PC-3 (cell line): ENCODE measurements around the gene FAM163B. TPM values are rescaled to one million over a fixed set of nuclear protein-coding genes. Genes with fewer than 3 reads are reported as not detected.

Experiments used
- ATAC-seq: fragments of 200-7000 bp; cut with Tn5 transposase; 2 replicates; pipeline ENCODE4 v1.9.1; 2020; ENCODE audit warnings: mild to moderate bottlenecking, moderate library complexity
- BruUV-seq: library from RNA; stranded (reverse); fragments of 400-500 nt; replicated peaks from 2 replicates; lab custom pipeline; 2021; lab: Mats Ljungman, UMichigan
- CTCF ChIA-PET: fragments of 300-600 bp; sonication (Branson Sonifier 250); formaldehyde crosslinking; loops from one replicate; lab custom pipeline; 2022; ENCODE audit warnings: antibody characterized with exemption; lab: Charles Lee
- POLR2A ChIA-PET: fragments of 300-600 bp; sonication (Branson Sonifier 250); formaldehyde crosslinking; loops from one replicate; lab custom pipeline; 2022; ENCODE audit warnings: antibody characterized with exemption; ENCODE audit not compliant: unreplicated experiment; lab: Charles Lee
- DNase-seq: peaks from one replicate; pipeline ENCODE4 v3.0.0-alpha.2; 2015
- H2AFZ ChIP-seq: fragments of 300-600 bp; sonication (generic); 2 replicates; pipeline ENCODE4 v1.6.0; 2016; ENCODE audit warnings: antibody characterized with exemption, low read length
- H3F3A ChIP-seq: fragments of 300-600 bp; sonication (generic); one replicate; pipeline ENCODE4 v1.6.0; 2017; ENCODE audit warnings: antibody characterized with exemption, low read length, control low read depth, mild to moderate bottlenecking; ENCODE audit not compliant: unreplicated experiment
- H3K27ac ChIP-seq: fragments of 300-600 bp; sonication (generic); 2 replicates; pipeline ENCODE4 v1.5.1; 2016; ENCODE audit warnings: mild to moderate bottlenecking, low read length
- H3K27me3 ChIP-seq: fragments of 300-600 bp; sonication (generic); 2 replicates; pipeline ENCODE4 v1.6.1; 2016; ENCODE audit warnings: low read length, mixed read lengths
- H3K36me3 ChIP-seq: fragments of 300-600 bp; sonication (generic); 2 replicates; pipeline ENCODE4 v1.6.1; 2016; ENCODE audit warnings: low read depth, mixed run types, low read length, mixed read lengths
- H3K4me1 ChIP-seq: fragments of 300-600 bp; sonication (generic); 2 replicates; pipeline ENCODE4 v1.5.1; 2016; ENCODE audit warnings: low read length; ENCODE audit not compliant: insufficient read depth
- H3K4me2 ChIP-seq: fragments of 300-600 bp; sonication (generic); 2 replicates; pipeline ENCODE4 v1.6.0; 2016; ENCODE audit warnings: low read length
- H3K4me3 ChIP-seq: fragments of 300-600 bp; sonication (generic); 2 replicates; pipeline ENCODE4 v1.5.1; 2016; ENCODE audit warnings: mild to moderate bottlenecking, low read length, mixed read lengths
- H3K79me2 ChIP-seq: fragments of 300-600 bp; sonication (generic); 2 replicates; pipeline ENCODE4 v1.6.1; 2017; ENCODE audit warnings: low read length, mixed read lengths
- H3K9ac ChIP-seq: fragments of 300-600 bp; sonication (generic); 2 replicates; pipeline ENCODE4 v1.6.0; 2016; ENCODE audit warnings: mild to moderate bottlenecking, low read length
- H3K9me2 ChIP-seq: fragments of 300-600 bp; sonication (generic); replicated peaks from 2 replicates; pipeline ENCODE4 v1.6.1; 2016; ENCODE audit warnings: mixed run types, low read length, mixed read lengths
- H3K9me3 ChIP-seq: fragments of 300-600 bp; sonication (generic); 2 replicates; pipeline ENCODE4 v1.6.1; 2016; ENCODE audit warnings: low read length, mixed read lengths
- H4K20me1 ChIP-seq: fragments of 300-600 bp; sonication (generic); 2 replicates; pipeline ENCODE4 v1.6.1; 2016; ENCODE audit warnings: low read length, mixed read lengths
- CTCF ChIP-seq: fragments of 300-600 bp; sonication (generic); conservative IDR thresholded peaks from 2 replicates; pipeline ENCODE4 v1.5.1; 2017; ENCODE audit warnings: antibody characterized with exemption, low read depth, mild to moderate bottlenecking, low read length
- EZH2 ChIP-seq: fragments of 300-600 bp; sonication (generic); IDR thresholded peaks from one replicate; pipeline ENCODE4 v1.6.1; 2017; ENCODE audit warnings: antibody characterized with exemption, mild to moderate bottlenecking, low read length; ENCODE audit not compliant: unreplicated experiment
- EZH2phosphoT487 ChIP-seq: fragments of 300-600 bp; sonication (generic); IDR thresholded peaks from 2 replicates; pipeline ENCODE4 v1.6.1; 2018; ENCODE audit warnings: mild to moderate bottlenecking, antibody characterized with exemption, low read length, borderline replicate concordance
- intact Hi-C: fragments of 100-400 bp; cut with micrococcal nuclease; formaldehyde crosslinking; loops from 2 replicates; pipeline ENCODE4 v1.9.0; 2023
- total RNA-seq: library from RNA; depleted of rRNA; stranded (reverse); fragments of >200 nt; gene quantifications from 2 replicates; pipeline ENCODE4 v1.2.3, GENCODE V29; 2014

FAM163B gene
- total RNA-seq, 1 experiment from 2014 or later = not detected

- H3K27me3 ChIP-seq = peaks cover 87% of the 10 kb centered on the region
- no peaks in the 10 kb centered on the region for H3K36me3 ChIP-seq
- no peaks in the 10 kb centered on the region for H3K9me2 ChIP-seq
- H3K27ac ChIP-seq = no peak overlapping the region
- no peaks in the 10 kb centered on the region for H3F3A ChIP-seq
- TF ChIP-seq CTCF (no peak), EZH2phosphoT487 (no peak), EZH2 (no peak)
- no peak overlapping the region for H3K4me3 ChIP-seq
- ATAC-seq (no peak), DNase-seq (no peak)
- no peaks in the 10 kb centered on the region for H3K9me3 ChIP-seq
- intact Hi-C loops = no loop called here
- no peaks in the 10 kb centered on the region for H3K79me2 ChIP-seq
- no peaks in the 10 kb centered on the region for H3K4me1 ChIP-seq
- no peaks in the 10 kb centered on the region for H4K20me1 ChIP-seq
- no peak overlapping the region for H2AFZ ChIP-seq
- H3K4me2 ChIP-seq = no peak overlapping the region
- POLR2A ChIA-PET = no interaction called here
- CTCF ChIA-PET = no interaction called here
- H3K9ac ChIP-seq = no peak overlapping the region
- no TSS peak for BruUV-seq
Measured at GRCh38 chr9:133615186-133615585, 6.0 kb upstream of the FAM163B start.

GRCh38 chr9:133614678-133615077 is 5.5 kb upstream of the FAM163B start:
- intact Hi-C loops = no loop called here
- Histone ChIP-seq H3K4me2 (no peak overlapping the region), H3K9ac (no peak overlapping the region), H3K27me3 (peaks cover 86% of the 10 kb centered on the region), H3K36me3 (no peaks in the 10 kb centered on the region), H3F3A (no peaks in the 10 kb centered on the region), H3K9me2 (no peaks in the 10 kb centered on the region), H3K4me1 (no peaks in the 10 kb centered on the region), H4K20me1 (no peaks in the 10 kb centered on the region), H3K79me2 (no peaks in the 10 kb centered on the region), H3K9me3 (no peaks in the 10 kb centered on the region), H2AFZ (no peak overlapping the region), H3K27ac (no peak overlapping the region), H3K4me3 (no peak overlapping the region)
- no TSS peak for BruUV-seq
- ChIA-PET CTCF (no interaction called here), POLR2A (no interaction called here)
- TF ChIP-seq CTCF (no peak), EZH2 (no peak), EZH2phosphoT487 (no peak)
- ATAC-seq (no peak), DNase-seq (no peak)

GRCh38 chr9:133614056-133614455 is 4.9 kb upstream of the FAM163B start:
- no peak for DNase-seq
- intact Hi-C loops = no loop called here
- H3K9me3 ChIP-seq = no peaks in the 10 kb centered on the region
- no peak overlapping the region for H3K4me3 ChIP-seq
- H3K9me2 ChIP-seq = no peaks in the 10 kb centered on the region
- BruUV-seq = no TSS peak
- POLR2A ChIA-PET = no interaction called here
- H3K4me2 ChIP-seq = no peak overlapping the region
- H3K27ac ChIP-seq = no peak overlapping the region
- H3F3A ChIP-seq = no peaks in the 10 kb centered on the region
- no peak for ATAC-seq
- H4K20me1 ChIP-seq = no peaks in the 10 kb centered on the region
- no peaks in the 10 kb centered on the region for H3K36me3 ChIP-seq
- TF ChIP-seq CTCF = no peak
- no peak for TF ChIP-seq EZH2phosphoT487
- TF ChIP-seq EZH2 = no peak
- no peak overlapping the region for H2AFZ ChIP-seq
- H3K4me1 ChIP-seq = no peaks in the 10 kb centered on the region
- no peak overlapping the region for H3K9ac ChIP-seq
- CTCF ChIA-PET = no interaction called here
- peaks cover 84% of the 10 kb centered on the region for H3K27me3 ChIP-seq
- H3K79me2 ChIP-seq = no peaks in the 10 kb centered on the region
